ENCODE measurements around the gene KCNK15. TPM values are rescaled to one million over a fixed set of nuclear protein-coding genes. Genes with fewer than 3 reads are reported as not detected.
A peak's percentile ranks its signal among the peaks of the same experiment; 100 is the strongest.

The KCNK15 gene
- total RNA-seq, 2 experiments from 2014 or later, result not detected

DNA sequence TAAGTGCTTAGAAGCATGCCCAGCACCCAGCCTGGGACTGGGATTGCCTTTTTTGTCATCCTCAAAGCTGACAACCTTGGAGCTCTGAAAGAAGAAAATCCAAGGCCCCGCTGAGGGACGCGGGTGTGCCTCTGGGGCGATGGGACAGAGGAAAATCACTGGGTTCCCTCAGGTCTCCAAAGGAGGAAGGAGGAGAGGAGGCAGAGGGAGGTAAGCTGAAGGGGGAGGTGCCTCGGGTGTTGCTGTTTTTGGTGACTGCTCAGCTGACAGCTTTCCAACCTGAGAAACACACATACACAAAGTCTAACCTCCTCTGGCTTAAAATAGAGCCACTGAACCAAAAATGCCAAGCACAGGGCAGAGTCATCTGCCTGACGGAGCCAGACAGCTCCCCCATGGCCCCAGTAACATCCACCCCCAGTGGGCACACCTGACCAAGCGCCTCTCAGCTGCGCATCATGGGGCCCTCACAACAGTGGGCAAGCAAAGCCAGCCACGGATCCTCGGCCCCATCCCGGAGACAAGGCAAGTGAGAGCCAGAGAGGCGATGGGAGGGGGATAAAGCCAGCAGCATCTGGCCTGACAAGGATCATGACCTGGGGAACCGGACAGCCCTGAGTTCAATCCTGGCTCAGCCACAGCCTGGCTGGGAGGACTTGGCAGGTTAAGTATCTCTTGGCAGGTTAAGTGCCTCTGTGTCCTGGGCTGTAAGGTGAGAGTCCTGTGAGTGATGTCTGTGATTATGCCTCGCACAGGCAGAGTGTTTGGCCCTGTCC, 3.2 kb upstream of the KCNK15 start:
- H3K36me3 Mint-ChIP-seq (ENCODE audit: low read depth), result no peaks in the 10 kb centered on the region
- no peak overlapping the region for H3K27ac Mint-ChIP-seq
- POLR2A ChIA-PET, result no interaction called here
- CTCF ChIA-PET, result interaction anchor here (2.3 kb wide), 1 partner anchor 57 kb away, joined by 10 read pairs; no protein-coding TSS in a partner anchor
- no peak for ATAC-seq
- no peak overlapping the region for H3K4me3 Mint-ChIP-seq
- peaks cover 2% of the 10 kb centered on the region for H3K9me3 Mint-ChIP-seq (ENCODE audit: insufficient read depth)
- peaks cover 11% of the 10 kb centered on the region for H3K4me1 Mint-ChIP-seq (ENCODE audit: low read depth)
- DNase-seq, result no peak
- H3K27me3 Mint-ChIP-seq (ENCODE audit: low read depth), result peaks cover 25% of the 10 kb centered on the region

DNA sequence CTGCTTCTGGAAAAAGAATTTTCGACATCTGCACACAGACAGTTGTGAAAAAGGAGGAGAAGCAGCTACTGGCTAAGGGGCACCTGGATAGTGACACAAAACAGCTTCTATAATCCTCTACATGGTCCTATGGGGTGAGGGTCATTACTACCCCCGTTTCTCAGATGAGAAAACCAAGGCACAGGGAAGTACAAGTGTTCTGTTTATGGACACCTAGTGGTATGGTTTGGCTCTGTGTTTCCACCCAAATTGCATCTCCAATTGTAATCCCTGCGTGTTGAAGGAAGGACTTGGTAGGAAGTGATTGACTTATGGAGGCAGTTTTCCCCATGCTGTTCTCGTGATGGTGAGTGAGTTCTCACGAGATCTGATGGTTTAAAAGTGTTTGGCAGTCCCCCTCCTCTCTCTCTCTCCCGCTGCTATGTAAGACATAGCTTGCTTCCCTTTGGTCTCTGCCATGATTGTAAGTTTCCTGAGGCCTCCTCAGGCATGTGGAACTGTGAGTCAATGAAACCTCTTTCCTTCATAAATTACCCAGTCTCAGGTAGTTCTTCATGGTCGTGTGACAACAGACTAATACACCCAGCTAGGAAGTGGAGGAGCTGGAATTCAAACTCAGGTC, 2.5 kb upstream of the KCNK15 start:
- CTCF ChIA-PET, result interaction anchor here (0.9 to 2.3 kb wide), 3 partner anchors 8 to 60 kb away, joined by 3 to 10 read pairs (median 3); no protein-coding TSS in a partner anchor
- DNase-seq (no peak), ATAC-seq (no peak)
- Mint-ChIP-seq H3K27me3 (ENCODE audit: low read depth) (peaks cover 25% of the 10 kb centered on the region), H3K4me3 (no peak overlapping the region), H3K36me3 (ENCODE audit: low read depth) (no peaks in the 10 kb centered on the region), H3K27ac (no peak overlapping the region), H3K4me1 (ENCODE audit: low read depth) (peaks cover 11% of the 10 kb centered on the region), H3K9me3 (ENCODE audit: insufficient read depth) (no peaks in the 10 kb centered on the region)
- POLR2A ChIA-PET, result no interaction called here

DNA sequence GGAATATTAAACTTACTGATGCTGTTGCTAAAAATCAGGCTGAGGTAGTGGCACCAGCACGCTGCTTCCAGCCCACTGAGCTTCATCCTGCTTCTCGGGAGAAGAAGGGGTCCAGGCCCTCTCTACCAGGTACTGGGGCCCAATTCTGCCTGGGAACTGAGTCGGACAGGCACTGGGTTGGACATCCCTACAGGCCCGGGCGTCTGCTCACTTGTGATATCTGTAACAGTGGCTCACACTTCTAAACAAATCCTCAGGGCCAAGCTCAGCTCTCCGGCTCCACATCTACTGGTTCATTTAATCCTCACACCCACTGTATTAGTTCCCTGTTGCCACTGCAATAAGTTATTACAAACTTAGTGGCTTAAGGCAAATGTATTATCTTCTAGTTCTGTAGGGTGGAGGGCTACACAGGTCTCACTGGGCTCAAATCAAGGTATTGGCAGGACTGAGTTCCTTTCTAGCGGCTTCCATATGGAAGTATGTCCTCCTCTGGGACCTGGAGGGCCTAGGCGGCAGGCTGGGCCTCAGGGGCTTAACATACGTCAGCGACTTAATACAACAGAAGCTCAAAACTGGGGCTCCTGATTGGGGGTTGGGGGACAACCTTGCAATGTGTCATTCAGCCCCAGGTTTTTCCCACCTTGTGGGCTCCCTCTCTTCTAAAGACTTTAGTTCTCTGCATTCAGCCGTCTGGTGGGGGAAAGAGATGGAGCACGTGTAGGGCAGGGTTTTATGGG, 1.6 kb upstream of the KCNK15 start:
- peaks cover 25% of the 10 kb centered on the region for H3K27me3 Mint-ChIP-seq (ENCODE audit: low read depth)
- H3K36me3 Mint-ChIP-seq (ENCODE audit: low read depth), result no peaks in the 10 kb centered on the region
- H3K27ac Mint-ChIP-seq, result no peak overlapping the region
- no peaks in the 10 kb centered on the region for H3K9me3 Mint-ChIP-seq (ENCODE audit: insufficient read depth)
- no peak for ATAC-seq
- no peak for DNase-seq
- no peak overlapping the region for H3K4me3 Mint-ChIP-seq
- POLR2A ChIA-PET, result no interaction called here
- H3K4me1 Mint-ChIP-seq (ENCODE audit: low read depth), result peaks cover 6% of the 10 kb centered on the region
- CTCF ChIA-PET, result interaction anchor here (0.9 to 2.3 kb wide), 3 partner anchors 9 to 61 kb away, joined by 3 to 10 read pairs (median 3); no protein-coding TSS in a partner anchor

DNA sequence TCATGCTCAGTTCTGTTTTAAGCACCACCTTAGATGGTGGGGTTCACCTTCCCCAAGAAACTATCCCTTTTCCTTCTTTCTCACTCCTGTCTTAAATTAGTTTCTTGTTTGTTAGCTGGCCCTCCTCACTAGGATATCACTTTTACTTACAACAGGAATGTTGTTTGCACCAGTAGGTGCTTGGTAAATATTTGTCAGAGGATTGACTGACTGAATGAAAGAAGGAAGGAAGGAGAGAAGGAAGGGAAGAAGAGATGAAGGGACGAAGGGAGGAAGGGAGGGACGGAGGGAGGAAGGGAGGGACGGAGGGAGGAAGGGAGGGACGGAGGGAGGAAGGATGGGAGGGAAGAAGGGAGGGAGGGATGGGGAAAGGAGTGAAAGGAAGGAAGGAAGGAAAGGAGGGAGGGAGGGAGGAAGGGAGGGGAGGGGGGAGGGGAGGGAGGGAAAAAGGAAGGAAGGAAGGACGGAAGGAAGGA, 505 bp upstream of the KCNK15 start:
- peaks cover 25% of the 10 kb centered on the region for H3K27me3 Mint-ChIP-seq (ENCODE audit: low read depth)
- peak overlapping the region; percentile 25 for H3K4me3 Mint-ChIP-seq
- DNase-seq, result no peak
- peaks cover 6% of the 10 kb centered on the region for H3K4me1 Mint-ChIP-seq (ENCODE audit: low read depth)
- CTCF ChIA-PET, result no interaction called here
- POLR2A ChIA-PET, result no interaction called here
- ATAC-seq, result no peak
- H3K9me3 Mint-ChIP-seq (ENCODE audit: insufficient read depth), result no peaks in the 10 kb centered on the region
- no peak overlapping the region for H3K27ac Mint-ChIP-seq
- H3K36me3 Mint-ChIP-seq (ENCODE audit: low read depth), result no peaks in the 10 kb centered on the region

DNA sequence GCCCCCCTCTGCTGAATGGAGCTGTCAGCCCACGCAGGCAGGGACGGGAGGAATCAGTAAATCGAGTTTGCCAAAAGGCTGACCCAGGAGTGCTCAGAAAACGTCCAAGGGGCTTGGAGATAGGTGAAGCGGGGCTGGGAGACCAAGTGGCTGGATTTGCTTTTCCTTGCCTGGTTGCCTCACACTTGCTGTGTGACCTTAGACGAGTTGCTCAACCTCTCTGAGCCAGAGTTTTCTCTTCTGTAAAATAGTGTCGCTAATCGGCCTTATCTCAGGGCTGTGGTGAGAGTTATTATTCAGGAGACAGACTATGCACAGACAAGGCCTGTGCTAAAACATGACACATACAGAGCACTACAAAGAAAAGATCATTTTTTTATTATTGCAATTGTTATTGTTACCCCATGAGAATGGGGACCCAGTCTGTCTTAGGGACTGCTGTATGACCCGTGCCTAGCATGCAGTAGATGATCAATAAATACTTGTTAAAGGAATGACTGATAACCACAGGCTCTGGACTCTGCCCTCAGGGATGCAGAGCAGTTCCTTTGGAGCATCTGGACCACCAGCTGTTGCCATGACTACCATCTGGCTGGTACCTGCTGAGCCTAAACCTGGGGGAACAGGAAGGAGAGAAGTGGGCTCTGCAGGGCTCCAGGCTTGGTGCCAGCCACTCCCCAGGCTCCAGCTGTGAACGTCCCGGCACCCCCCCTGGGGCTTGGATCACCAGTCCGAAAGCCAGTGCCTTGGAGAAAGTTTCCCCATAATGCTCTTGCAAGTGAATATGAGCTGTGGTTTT, 901 bp downstream of the KCNK15 start:
- H3K4me3 Mint-ChIP-seq, result peak overlapping the region; percentile 39
- ATAC-seq (no peak), DNase-seq (no peak)
- H3K4me1 Mint-ChIP-seq (ENCODE audit: low read depth), result peaks cover 6% of the 10 kb centered on the region
- POLR2A ChIA-PET, result interaction anchor here (0.6 kb wide), 1 partner anchor 510 kb away, joined by 3 read pairs; no protein-coding TSS in a partner anchor
- CTCF ChIA-PET, result interaction anchor here (0.6 to 2.9 kb wide), 17 partner anchors 9 to 768 kb away, joined by 3 to 24 read pairs (median 4); no protein-coding TSS in a partner anchor
- H3K27me3 Mint-ChIP-seq (ENCODE audit: low read depth), result peaks cover 25% of the 10 kb centered on the region
- no peak overlapping the region for H3K27ac Mint-ChIP-seq
- H3K9me3 Mint-ChIP-seq (ENCODE audit: insufficient read depth), result no peaks in the 10 kb centered on the region
- H3K36me3 Mint-ChIP-seq (ENCODE audit: low read depth), result no peaks in the 10 kb centered on the region

DNA sequence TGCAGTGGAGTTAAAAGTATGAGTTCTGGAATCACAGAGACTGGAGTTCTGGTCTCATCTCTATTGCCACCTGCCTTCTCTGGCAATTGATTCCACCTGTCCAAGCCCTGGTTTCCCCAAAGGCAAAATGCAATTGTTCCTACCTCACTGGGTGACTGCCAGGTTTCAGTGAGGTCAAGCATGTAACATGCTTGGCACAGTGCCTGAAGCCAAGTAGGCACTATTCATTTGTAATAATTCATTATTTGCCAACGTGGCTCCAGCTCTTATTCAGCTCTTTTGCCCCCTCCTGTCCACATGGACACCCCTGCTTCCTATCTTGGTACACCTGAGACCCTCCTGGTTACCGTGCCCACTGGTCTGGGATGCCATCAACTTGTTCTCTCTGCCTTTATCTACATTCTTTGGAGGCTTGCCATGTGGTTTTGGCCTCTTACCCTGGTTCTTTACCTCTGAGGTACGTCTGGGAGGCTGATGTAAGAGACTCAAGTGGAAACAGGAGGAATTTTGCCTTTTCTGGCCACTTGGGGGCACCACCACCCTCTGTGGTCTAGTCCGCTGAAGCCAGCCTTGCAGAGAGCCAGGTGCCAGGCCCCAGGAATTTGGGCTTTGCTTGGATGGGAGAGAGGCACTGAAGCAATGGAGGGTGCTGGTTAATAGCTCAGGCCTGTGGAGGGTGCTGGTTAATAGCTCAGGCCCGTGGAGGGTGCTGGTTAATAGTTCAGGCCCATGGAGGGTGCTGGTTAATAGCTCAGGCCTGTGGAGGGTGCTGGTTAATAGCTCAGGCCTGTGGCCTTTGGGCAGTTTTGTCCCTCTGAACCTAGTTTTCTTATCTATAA, 1.7 kb downstream of the KCNK15 start:
- Mint-ChIP-seq H3K9me3 (ENCODE audit: insufficient read depth) (no peaks in the 10 kb centered on the region), H3K4me3 (no peak overlapping the region), H3K4me1 (ENCODE audit: low read depth) (peaks cover 6% of the 10 kb centered on the region), H3K36me3 (ENCODE audit: low read depth) (no peaks in the 10 kb centered on the region), H3K27ac (peak overlapping the region; percentile 44), H3K27me3 (ENCODE audit: low read depth) (peaks cover 25% of the 10 kb centered on the region)
- CTCF ChIA-PET, result interaction anchor here (0.6 to 2.9 kb wide), 26 partner anchors 9 to 769 kb away, joined by 3 to 24 read pairs (median 4); partner anchors contain the start of gene PABPC1L
- peak; percentile 73 for DNase-seq
- peak; percentile 45 for ATAC-seq
- POLR2A ChIA-PET, result no interaction called here

DNA sequence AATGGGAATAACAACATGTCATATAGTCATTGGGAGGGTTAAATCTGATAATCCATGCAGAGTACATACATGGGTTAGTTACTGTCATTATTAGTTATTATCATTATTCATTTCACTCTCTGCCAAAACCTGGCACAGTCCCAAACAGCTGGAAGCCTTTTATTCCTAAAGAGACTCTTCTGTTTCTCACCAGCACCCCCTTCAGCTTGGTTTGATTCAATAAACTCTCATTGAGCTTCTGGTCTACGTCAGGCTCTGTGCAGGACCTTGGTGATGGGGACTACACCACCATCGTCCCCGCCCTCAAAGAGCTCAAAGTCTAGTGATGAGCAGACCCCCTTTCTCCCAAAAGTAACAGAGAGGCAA, 2.3 kb downstream of the KCNK15 start:
- DNase-seq, result no peak
- ChIA-PET POLR2A (no interaction called here), CTCF (interaction anchor here (0.7 to 2.9 kb wide), 20 partner anchors 9 to 348 kb away, joined by 3 to 24 read pairs (median 4); partner anchors contain the start of gene PABPC1L)
- peaks cover 6% of the 10 kb centered on the region for H3K4me1 Mint-ChIP-seq (ENCODE audit: low read depth)
- H3K9me3 Mint-ChIP-seq (ENCODE audit: insufficient read depth), result no peaks in the 10 kb centered on the region
- no peaks in the 10 kb centered on the region for H3K36me3 Mint-ChIP-seq (ENCODE audit: low read depth)
- H3K27ac Mint-ChIP-seq, result no peak overlapping the region
- no peak overlapping the region for H3K4me3 Mint-ChIP-seq
- no peak for ATAC-seq
- peaks cover 25% of the 10 kb centered on the region for H3K27me3 Mint-ChIP-seq (ENCODE audit: low read depth)

DNA sequence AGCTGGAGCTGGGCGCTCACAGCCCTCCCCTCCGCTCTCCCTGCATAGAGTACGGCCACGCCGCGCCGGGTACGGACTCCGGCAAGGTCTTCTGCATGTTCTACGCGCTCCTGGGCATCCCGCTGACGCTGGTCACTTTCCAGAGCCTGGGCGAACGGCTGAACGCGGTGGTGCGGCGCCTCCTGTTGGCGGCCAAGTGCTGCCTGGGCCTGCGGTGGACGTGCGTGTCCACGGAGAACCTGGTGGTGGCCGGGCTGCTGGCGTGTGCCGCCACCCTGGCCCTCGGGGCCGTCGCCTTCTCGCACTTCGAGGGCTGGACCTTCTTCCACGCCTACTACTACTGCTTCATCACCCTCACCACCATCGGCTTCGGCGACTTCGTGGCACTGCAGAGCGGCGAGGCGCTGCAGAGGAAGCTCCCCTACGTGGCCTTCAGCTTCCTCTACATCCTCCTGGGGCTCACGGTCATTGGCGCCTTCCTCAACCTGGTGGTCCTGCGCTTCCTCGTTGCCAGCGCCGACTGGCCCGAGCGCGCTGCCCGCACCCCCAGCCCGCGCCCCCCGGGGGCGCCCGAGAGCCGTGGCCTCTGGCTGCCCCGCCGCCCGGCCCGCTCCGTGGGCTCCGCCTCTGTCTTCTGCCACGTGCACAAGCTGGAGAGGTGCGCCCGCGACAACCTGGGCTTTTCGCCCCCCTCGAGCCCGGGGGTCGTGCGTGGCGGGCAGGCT, 4.6 kb downstream of the KCNK15 start:
- ChIA-PET POLR2A (interaction anchor here (0.8 kb wide), 1 partner anchor 157 kb away, joined by 3 read pairs; no protein-coding TSS in a partner anchor), CTCF (no interaction called here)
- Mint-ChIP-seq H3K4me1 (ENCODE audit: low read depth) (peaks cover 4% of the 10 kb centered on the region), H3K9me3 (ENCODE audit: insufficient read depth) (no peaks in the 10 kb centered on the region), H3K27me3 (ENCODE audit: low read depth) (peaks cover 12% of the 10 kb centered on the region), H3K4me3 (no peak overlapping the region), H3K27ac (no peak overlapping the region), H3K36me3 (ENCODE audit: low read depth) (no peaks in the 10 kb centered on the region)
- DNase-seq, result no peak
- no peak for ATAC-seq

DNA sequence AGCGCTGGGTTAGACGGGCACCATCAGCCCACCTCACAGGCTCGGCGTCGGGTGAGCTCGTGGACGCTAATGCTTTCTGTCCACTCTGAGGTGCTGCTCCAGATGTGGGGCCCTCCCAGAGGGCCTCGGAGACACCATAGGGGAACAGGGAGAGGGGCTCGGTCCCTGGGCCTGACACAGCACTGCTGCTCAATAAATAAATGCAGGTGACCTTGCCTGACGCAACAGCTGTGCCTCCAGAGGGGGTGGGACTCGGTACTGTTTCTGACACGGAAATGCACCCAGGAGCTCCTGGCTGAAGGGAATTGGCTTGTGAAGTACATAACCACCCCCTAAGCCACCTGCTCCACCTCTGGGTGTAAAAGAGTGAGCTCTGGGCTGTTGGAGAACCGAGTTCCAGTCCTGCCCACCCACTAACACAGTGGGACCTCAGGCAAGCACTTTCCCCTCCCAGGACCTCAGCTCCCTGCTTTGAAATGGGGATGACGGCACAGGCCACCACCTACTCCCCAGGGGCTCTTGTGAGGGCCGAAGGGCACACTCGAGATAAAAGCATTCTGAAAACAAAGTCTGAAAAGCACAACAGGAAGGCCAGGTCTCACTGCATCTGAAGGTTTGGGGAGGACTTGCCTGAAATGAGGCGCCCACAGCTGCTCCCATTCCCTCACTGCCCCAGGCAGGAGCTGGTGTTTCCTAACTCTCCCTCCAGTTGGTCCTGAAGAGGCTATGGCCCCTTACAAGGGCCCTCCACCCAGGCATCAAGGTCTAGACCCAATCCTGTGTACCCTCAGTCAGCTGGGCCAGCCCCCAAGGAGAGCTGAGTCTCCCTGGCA, 6.7 kb downstream of the KCNK15 start:
- ChIA-PET POLR2A (no interaction called here), CTCF (interaction anchor here (0.9 kb wide), 1 partner anchor 68 kb away, joined by 4 read pairs; no protein-coding TSS in a partner anchor)
- no peak overlapping the region for H3K27ac Mint-ChIP-seq
- ATAC-seq (no peak), DNase-seq (no peak)
- no peaks in the 10 kb centered on the region for H3K36me3 Mint-ChIP-seq (ENCODE audit: low read depth)
- no peaks in the 10 kb centered on the region for H3K9me3 Mint-ChIP-seq (ENCODE audit: insufficient read depth)
- H3K4me3 Mint-ChIP-seq, result no peak overlapping the region
- H3K4me1 Mint-ChIP-seq (ENCODE audit: low read depth), result peaks cover 2% of the 10 kb centered on the region
- H3K27me3 Mint-ChIP-seq (ENCODE audit: low read depth), result peaks cover 2% of the 10 kb centered on the region
